ENCODE data around the gene ARL14EPL.
"Not testable (repeated sequence)": the region's sequence is repeated elsewhere in the genome, so short reads cannot be mapped to it uniquely, and the experiment has no call there.

ARL14EPL gene

GRCh38 chr5:116046261-116046660 is 14.0 kb downstream of the ARL14EPL start:
- in situ Hi-C loops (cut with HindIII; ENCODE audit: low sequenced_read_pairs), result no loop called here

- in situ Hi-C loops (cut with HindIII; ENCODE audit: low sequenced_read_pairs), result no loop called here
Observed at GRCh38 chr5:116046823-116047222, 14.6 kb downstream of the ARL14EPL start.

GRCh38 chr5:116058346-116058936 is 26.2 kb downstream of the ARL14EPL start:
- in situ Hi-C loops (cut with HindIII; ENCODE audit: low sequenced_read_pairs), result no loop called here

GRCh38 chr5:116062352-116062751 is 30.1 kb downstream of the ARL14EPL start:
- in situ Hi-C loops (cut with HindIII; ENCODE audit: low sequenced_read_pairs), result no loop called here

GRCh38 chr5:116063950-116064349 is 31.7 kb downstream of the ARL14EPL start:
- in situ Hi-C loops (cut with HindIII; ENCODE audit: low sequenced_read_pairs), result no loop called here

- in situ Hi-C loops (cut with HindIII; ENCODE audit: low sequenced_read_pairs), result no loop called here
Observed at GRCh38 chr5:116068028-116068632, 35.9 kb downstream of the ARL14EPL start.

GRCh38 chr5:116071211-116071610 is 38.9 kb downstream of the ARL14EPL start:
- in situ Hi-C loops (cut with HindIII; ENCODE audit: low sequenced_read_pairs), result no loop called here

GRCh38 chr5:116075191-116075831 is 43.0 kb downstream of the ARL14EPL start:
- in situ Hi-C loops (cut with HindIII; ENCODE audit: low sequenced_read_pairs), result no loop called here

- in situ Hi-C loops (cut with HindIII; ENCODE audit: low sequenced_read_pairs), result no loop called here
Observed at GRCh38 chr5:116076496-116076895, 44.2 kb downstream of the ARL14EPL start.

- in situ Hi-C loops (cut with HindIII; ENCODE audit: low sequenced_read_pairs), result no loop called here
Observed at GRCh38 chr5:116078199-116078598, 45.9 kb downstream of the ARL14EPL start.

GRCh38 chr5:116084287-116084691 is 52.0 kb downstream of the ARL14EPL start:
- in situ Hi-C loops (cut with HindIII; ENCODE audit: low sequenced_read_pairs), result no loop called here

GRCh38 chr5:116084871-116085715 is 52.8 kb downstream of the ARL14EPL start, which contains the start of gene COMMD10:
COMMD10 (plus strand) TSS chr5:116085025.
- in situ Hi-C loops (cut with HindIII; ENCODE audit: low sequenced_read_pairs), result no loop called here

- in situ Hi-C loops (cut with HindIII; ENCODE audit: low sequenced_read_pairs), result not testable (repeated sequence)
Observed at GRCh38 chr5:116086309-116086708, 54.0 kb downstream of the ARL14EPL start.

- in situ Hi-C loops (cut with HindIII; ENCODE audit: low sequenced_read_pairs), result no loop called here
Observed at GRCh38 chr5:116088062-116088461, 55.8 kb downstream of the ARL14EPL start.

GRCh38 chr5:116090302-116090701 is 58.0 kb downstream of the ARL14EPL start:
- in situ Hi-C loops (cut with HindIII; ENCODE audit: low sequenced_read_pairs), result no loop called here

GRCh38 chr5:116091416-116091815 is 59.1 kb downstream of the ARL14EPL start:
- in situ Hi-C loops (cut with HindIII; ENCODE audit: low sequenced_read_pairs), result no loop called here

- in situ Hi-C loops (cut with HindIII; ENCODE audit: low sequenced_read_pairs), result no loop called here
Observed at GRCh38 chr5:116097301-116097700, 65.0 kb downstream of the ARL14EPL start.

- in situ Hi-C loops (cut with HindIII; ENCODE audit: low sequenced_read_pairs), result no loop called here
Observed at GRCh38 chr5:116098998-116099397, 66.7 kb downstream of the ARL14EPL start.

- in situ Hi-C loops (cut with HindIII; ENCODE audit: low sequenced_read_pairs), result not testable (repeated sequence)
Observed at GRCh38 chr5:116104941-116105340, 72.7 kb downstream of the ARL14EPL start.

Measured in DLD1 (cell line).